GM23338 (cell line): Measurements from ENCODE around the gene ITPRIP. TPM values are rescaled to one million over a fixed set of nuclear protein-coding genes. Genes with fewer than 3 reads are reported as not detected.
A peak's percentile ranks its signal among the peaks of the same experiment; 100 is the strongest.

Experiments
- ATAC-seq: fragments of 200-7000 bp; cut with Tn5 transposase; 3 replicates; pipeline ENCODE4 v1.9.1; 2020
- DNase-seq: peaks from one replicate; pipeline ENCODE4 v3.0.0-alpha.2; 2015; ENCODE audit warnings: low spot score
- H2AFZ ChIP-seq: fragments of 200-600 bp; sonication (generic); 2 replicates; pipeline ENCODE4 v1.8.0; 2016; ENCODE audit warnings: antibody characterized with exemption, mild to moderate bottlenecking, moderate library complexity
- H3F3A ChIP-seq: fragments of 200-600 bp; sonication (generic); replicated peaks from 2 replicates; pipeline ENCODE4 v1.8.0; 2017; ENCODE audit warnings: antibody characterized with exemption, mixed run types, low read depth
- H3K27ac ChIP-seq: fragments of 200-600 bp; sonication (generic); 2 replicates; pipeline ENCODE4 v1.6.1; 2016; ENCODE audit warnings: low read depth
- H3K27me3 ChIP-seq: fragments of 200-600 bp; sonication (generic); 2 replicates; pipeline ENCODE4 v1.8.0; 2016; ENCODE audit warnings: mild to moderate bottlenecking, mixed run types, moderate library complexity; ENCODE audit not compliant: insufficient read depth
- H3K36me3 ChIP-seq: fragments of 200-600 bp; sonication (generic); 2 replicates; pipeline ENCODE4 v1.8.0; 2016; ENCODE audit warnings: mild to moderate bottlenecking; ENCODE audit not compliant: insufficient read depth
- H3K4me1 ChIP-seq: fragments of 200-600 bp; sonication (generic); 2 replicates; pipeline ENCODE4 v1.8.0; 2016; ENCODE audit warnings: mild to moderate bottlenecking, moderate library complexity; ENCODE audit not compliant: insufficient read depth
- H3K4me2 ChIP-seq: fragments of 200-600 bp; sonication (generic); 2 replicates; pipeline ENCODE4 v1.7.1; 2017; ENCODE audit warnings: mixed run types
- H3K4me3 ChIP-seq: fragments of 200-600 bp; sonication (generic); 2 replicates; pipeline ENCODE4 v1.6.1; 2016; ENCODE audit warnings: mixed run types
- H3K79me2 ChIP-seq: fragments of 200-600 bp; sonication (generic); replicated peaks from 2 replicates; pipeline ENCODE4 v1.8.0; 2017; ENCODE audit warnings: mild to moderate bottlenecking; ENCODE audit not compliant: insufficient read depth
- H3K9me2 ChIP-seq: fragments of 200-600 bp; sonication (generic); 2 replicates; pipeline ENCODE4 v1.8.0; 2017; ENCODE audit not compliant: insufficient read depth
- H4K20me1 ChIP-seq: fragments of 200-600 bp; sonication (generic); replicated peaks from 2 replicates; pipeline ENCODE4 v1.8.0; 2017; ENCODE audit warnings: mild to moderate bottlenecking; ENCODE audit not compliant: insufficient read depth
- H3K27ac Mint-ChIP-seq: 2 replicates; pipeline ENCODE4 v1.8.0; 2020; ENCODE audit warnings: inconsistent platforms, mild to moderate bottlenecking, moderate library complexity, mixed read lengths
- H3K27me3 Mint-ChIP-seq: 3 replicates; pipeline ENCODE4 v1.8.0; 2022; ENCODE audit warnings: low read depth, mild to moderate bottlenecking, moderate library complexity, mixed read lengths, inconsistent platforms; ENCODE audit not compliant: insufficient read depth, poor library complexity
- H3K36me3 Mint-ChIP-seq: 3 replicates; pipeline ENCODE4 v1.8.0; 2021; ENCODE audit warnings: low read depth, mild to moderate bottlenecking, inconsistent platforms, moderate library complexity, mixed read lengths
- H3K4me1 Mint-ChIP-seq: 3 replicates; pipeline ENCODE4 v1.8.0; 2020; ENCODE audit warnings: mild to moderate bottlenecking, inconsistent platforms, mixed read lengths
- H3K4me3 Mint-ChIP-seq: 3 replicates; pipeline ENCODE4 v1.8.0; 2021; ENCODE audit warnings: moderate library complexity, mild to moderate bottlenecking, inconsistent platforms, mixed read lengths
- H3K9me3 Mint-ChIP-seq: 3 replicates; pipeline ENCODE4 v1.8.0; 2020; ENCODE audit warnings: moderate library complexity, mild to moderate bottlenecking, inconsistent platforms, mixed read lengths
- CREB1 ChIP-seq: fragments of 250-450 bp; sonication (Bioruptor Pico); IDR thresholded peaks from 2 replicates; pipeline ENCODE4 v1.5.0; 2020; ENCODE audit warnings: low read depth, mild to moderate bottlenecking, moderate library complexity
- CTCF ChIP-seq, 2 experiments: fragments of 200-600 bp in 1 of 2; sonication (generic) in 1 of 2; conservative IDR thresholded peaks; 2 replicates each; pipeline versions ENCODE4 v1.5.1 to v1.6.1; 2016 to 2017; ENCODE audit warnings: antibody characterized with exemption in 2 of 2, low read depth in 2 of 2, mild to moderate bottlenecking in 2 of 2, moderate library complexity in 1 of 2
- ETS1 ChIP-seq: IDR thresholded peaks from 2 replicates; pipeline ENCODE4 v1.6.1; 2016; ENCODE audit warnings: antibody characterized with exemption
- EZH2phosphoT487 ChIP-seq: fragments of 200-600 bp; sonication (generic); IDR thresholded peaks from one replicate; pipeline ENCODE4 v1.8.1; 2018; ENCODE audit warnings: antibody characterized with exemption; ENCODE audit not compliant: unreplicated experiment
- NANOG ChIP-seq: IDR thresholded peaks from 2 replicates; pipeline ENCODE4 v1.6.1; 2016; ENCODE audit warnings: antibody characterized with exemption, borderline replicate concordance
- POLR2AphosphoS5 ChIP-seq: IDR thresholded peaks from 2 replicates; pipeline ENCODE4 v1.6.1; 2016; ENCODE audit warnings: antibody characterized with exemption, low read depth
- ZNF114 ChIP-seq: fragments of 250-450 bp; sonication (Bioruptor Pico); IDR thresholded peaks from 2 replicates; pipeline ENCODE4 v1.5.0; 2020; ENCODE audit warnings: mild to moderate bottlenecking, moderate library complexity
- ZNF331 ChIP-seq: fragments of 250-450 bp; sonication (Bioruptor Pico); IDR thresholded peaks from 2 replicates; pipeline ENCODE4 v1.5.0; 2020; ENCODE audit warnings: low read depth, mild to moderate bottlenecking, moderate library complexity
- polyA plus RNA-seq: library from polyadenylated mRNA; unstranded; fragments of >200 nt; fragmentation: Nextera tagmentation; extraction: Ambion mirVana; gene quantifications from 2 replicates; pipeline ENCODE4 v1.2.1, GENCODE V29; 2016
- total RNA-seq: library from RNA; depleted of rRNA; stranded (reverse); fragments of >200 nt; shearing (Covaris generic); gene quantifications from 2 replicates; pipeline ENCODE4 v1.2.3, GENCODE V29; 2014
- TF ChIP-seq, protein P1 (sequence below): fragments of 250-450 bp; sonication (Bioruptor Pico); IDR thresholded peaks from 2 replicates; pipeline ENCODE4 v1.5.0; 2020; ENCODE audit warnings: mild to moderate bottlenecking, moderate library complexity

Gene ITPRIP
- total and polyA plus RNA-seq, 2 experiments from 2014 or later, result 6.9 to 15.2 TPM

DNA sequence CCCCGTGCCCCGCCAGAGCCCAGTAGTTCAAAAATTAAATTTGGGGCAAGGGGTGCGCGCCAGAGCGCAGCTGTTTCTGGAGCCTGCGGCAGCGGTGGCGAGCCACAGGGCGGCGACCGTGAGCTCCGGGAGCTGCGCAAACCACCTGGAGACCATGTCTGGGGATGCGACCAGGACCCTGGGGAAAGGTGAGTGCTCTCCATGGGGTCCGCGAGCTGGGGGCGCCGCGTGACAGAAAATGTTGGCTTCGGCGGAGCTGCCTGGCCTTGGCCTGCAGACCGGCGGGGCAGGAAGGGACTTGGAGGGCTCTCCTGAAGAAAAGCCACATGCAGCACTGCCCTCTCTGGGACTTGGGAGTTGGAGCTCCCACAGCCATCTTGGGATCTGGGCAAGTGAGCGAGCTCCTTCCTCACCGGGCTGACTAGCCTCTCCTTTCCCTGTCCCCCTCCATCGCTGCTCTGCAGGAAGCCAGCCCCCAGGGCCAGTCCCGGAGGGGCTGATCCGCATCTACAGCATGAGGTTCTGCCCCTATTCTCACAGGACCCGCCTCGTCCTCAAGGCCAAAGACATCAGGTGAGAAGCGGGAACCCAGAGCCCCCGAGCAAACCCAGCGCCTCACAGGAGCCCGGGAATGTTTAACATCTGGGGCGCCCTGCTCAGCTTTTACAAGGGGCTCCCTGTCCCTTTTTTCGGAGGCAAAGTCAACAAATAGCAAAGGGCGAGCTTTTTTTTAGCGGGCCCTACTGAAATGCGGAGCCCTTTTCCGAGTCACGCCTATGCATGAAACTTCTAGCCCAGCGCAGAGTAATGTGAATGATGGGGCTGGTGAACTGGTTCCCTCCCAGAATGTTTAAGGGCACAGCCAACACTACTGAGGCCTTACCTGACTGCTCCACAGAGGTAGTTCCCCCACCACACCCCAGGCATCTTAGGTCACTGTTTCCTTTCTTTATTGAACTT is 63.2 kb downstream of the ITPRIP start:
- H3K27me3 Mint-ChIP-seq, result peaks cover 12% of the 10 kb centered on the region
- peaks cover 17% of the 10 kb centered on the region; the same call in 2 of the 3 replicates for H3K4me1 Mint-ChIP-seq
- Histone ChIP-seq H3K27ac (no peak overlapping the region), H3K4me1 (peaks cover 17% of the 10 kb centered on the region), H2AFZ (peak overlapping the region; percentile 93), H3F3A (no peaks in the 10 kb centered on the region), H4K20me1 (no peaks in the 10 kb centered on the region), H3K4me2 (peak overlapping the region; percentile 90), H3K9me2 (no peaks in the 10 kb centered on the region), H3K4me3 (peak overlapping the region; percentile 82), H3K36me3 (no peaks in the 10 kb centered on the region), H3K27me3 (0 out of 2 replicates have a peak, but pooled peaks cover 8% of the 10 kb centered on the region), H3K79me2 (peaks cover 16% of the 10 kb centered on the region)
- TF ChIP-seq ZNF331 (CRISPR knock-in tag), result no peak
- no peak for TF ChIP-seq CREB1 (CRISPR knock-in tag)
- TF ChIP-seq POLR2AphosphoS5, result peak; percentile 55; the same call in 1 of the 2 replicates
- TF ChIP-seq CTCF (conservative IDR thresholded peaks at IDR 0.05; ENCODE audit: low read depth in 2 of 2), result peak; percentile 80 to 87
- TF ChIP-seq EZH2phosphoT487, result no peak
- TF ChIP-seq, protein P1, sequence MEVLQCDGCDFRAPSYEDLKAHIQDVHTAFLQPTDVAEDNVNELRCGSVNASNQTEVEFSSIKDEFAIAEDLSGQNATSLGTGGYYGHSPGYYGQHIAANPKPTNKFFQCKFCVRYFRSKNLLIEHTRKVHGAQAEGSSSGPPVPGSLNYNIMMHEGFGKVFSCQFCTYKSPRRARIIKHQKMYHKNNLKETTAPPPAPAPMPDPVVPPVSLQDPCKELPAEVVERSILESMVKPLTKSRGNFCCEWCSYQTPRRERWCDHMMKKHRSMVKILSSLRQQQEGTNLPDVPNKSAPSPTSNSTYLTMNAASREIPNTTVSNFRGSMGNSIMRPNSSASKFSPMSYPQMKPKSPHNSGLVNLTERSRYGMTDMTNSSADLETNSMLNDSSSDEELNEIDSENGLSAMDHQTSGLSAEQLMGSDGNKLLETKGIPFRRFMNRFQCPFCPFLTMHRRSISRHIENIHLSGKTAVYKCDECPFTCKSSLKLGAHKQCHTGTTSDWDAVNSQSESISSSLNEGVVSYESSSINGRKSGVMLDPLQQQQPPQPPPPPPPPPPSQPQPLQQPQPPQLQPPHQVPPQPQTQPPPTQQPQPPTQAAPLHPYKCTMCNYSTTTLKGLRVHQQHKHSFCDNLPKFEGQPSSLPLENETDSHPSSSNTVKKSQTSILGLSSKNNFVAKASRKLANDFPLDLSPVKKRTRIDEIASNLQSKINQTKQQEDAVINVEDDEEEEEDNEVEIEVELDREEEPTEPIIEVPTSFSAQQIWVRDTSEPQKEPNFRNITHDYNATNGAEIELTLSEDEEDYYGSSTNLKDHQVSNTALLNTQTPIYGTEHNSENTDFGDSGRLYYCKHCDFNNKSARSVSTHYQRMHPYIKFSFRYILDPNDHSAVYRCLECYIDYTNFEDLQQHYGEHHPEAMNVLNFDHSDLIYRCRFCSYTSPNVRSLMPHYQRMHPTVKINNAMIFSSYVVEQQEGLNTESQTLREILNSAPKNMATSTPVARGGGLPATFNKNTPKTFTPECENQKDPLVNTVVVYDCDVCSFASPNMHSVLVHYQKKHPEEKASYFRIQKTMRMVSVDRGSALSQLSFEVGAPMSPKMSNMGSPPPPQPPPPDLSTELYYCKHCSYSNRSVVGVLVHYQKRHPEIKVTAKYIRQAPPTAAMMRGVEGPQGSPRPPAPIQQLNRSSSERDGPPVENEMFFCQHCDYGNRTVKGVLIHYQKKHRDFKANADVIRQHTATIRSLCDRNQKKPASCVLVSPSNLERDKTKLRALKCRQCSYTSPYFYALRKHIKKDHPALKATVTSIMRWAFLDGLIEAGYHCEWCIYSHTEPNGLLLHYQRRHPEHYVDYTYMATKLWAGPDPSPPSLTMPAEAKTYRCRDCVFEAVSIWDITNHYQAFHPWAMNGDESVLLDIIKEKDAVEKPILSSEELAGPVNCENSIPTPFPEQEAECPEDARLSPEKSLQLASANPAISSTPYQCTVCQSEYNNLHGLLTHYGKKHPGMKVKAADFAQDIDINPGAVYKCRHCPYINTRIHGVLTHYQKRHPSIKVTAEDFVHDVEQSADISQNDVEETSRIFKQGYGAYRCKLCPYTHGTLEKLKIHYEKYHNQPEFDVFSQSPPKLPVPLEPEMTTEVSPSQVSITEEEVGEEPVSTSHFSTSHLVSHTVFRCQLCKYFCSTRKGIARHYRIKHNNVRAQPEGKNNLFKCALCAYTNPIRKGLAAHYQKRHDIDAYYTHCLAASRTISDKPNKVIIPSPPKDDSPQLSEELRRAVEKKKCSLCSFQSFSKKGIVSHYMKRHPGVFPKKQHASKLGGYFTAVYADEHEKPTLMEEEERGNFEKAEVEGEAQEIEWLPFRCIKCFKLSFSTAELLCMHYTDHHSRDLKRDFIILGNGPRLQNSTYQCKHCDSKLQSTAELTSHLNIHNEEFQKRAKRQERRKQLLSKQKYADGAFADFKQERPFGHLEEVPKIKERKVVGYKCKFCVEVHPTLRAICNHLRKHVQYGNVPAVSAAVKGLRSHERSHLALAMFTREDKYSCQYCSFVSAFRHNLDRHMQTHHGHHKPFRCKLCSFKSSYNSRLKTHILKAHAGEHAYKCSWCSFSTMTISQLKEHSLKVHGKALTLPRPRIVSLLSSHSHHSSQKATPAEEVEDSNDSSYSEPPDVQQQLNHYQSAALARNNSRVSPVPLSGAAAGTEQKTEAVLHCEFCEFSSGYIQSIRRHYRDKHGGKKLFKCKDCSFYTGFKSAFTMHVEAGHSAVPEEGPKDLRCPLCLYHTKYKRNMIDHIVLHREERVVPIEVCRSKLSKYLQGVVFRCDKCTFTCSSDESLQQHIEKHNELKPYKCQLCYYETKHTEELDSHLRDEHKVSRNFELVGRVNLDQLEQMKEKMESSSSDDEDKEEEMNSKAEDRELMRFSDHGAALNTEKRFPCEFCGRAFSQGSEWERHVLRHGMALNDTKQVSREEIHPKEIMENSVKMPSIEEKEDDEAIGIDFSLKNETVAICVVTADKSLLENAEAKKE (CRISPR knock-in tag), result 0 out of 2 replicates have a peak, but pooled peaks have one; percentile 11
- no peak for TF ChIP-seq NANOG
- no peak for TF ChIP-seq ETS1
- no peak for TF ChIP-seq ZNF114 (CRISPR knock-in tag)
- no peaks in the 10 kb centered on the region for H3K9me3 Mint-ChIP-seq
- DNase-seq (peak; percentile 84), ATAC-seq (peak; percentile 96)
- peak overlapping the region; percentile 88 for H3K4me3 Mint-ChIP-seq
- peaks cover 12% of the 10 kb centered on the region; the same call in 1 of the 3 replicates for H3K36me3 Mint-ChIP-seq
- H3K27ac Mint-ChIP-seq, result peak overlapping the region; percentile 79; the same call in 1 of the 2 replicates
